Measurements from ENCODE around the gene ZNF484.
"Not testable (repeated sequence)": the region's sequence is repeated elsewhere in the genome, so short reads cannot be mapped to it uniquely, and the experiment has no call there.

ZNF484 gene

DNA sequence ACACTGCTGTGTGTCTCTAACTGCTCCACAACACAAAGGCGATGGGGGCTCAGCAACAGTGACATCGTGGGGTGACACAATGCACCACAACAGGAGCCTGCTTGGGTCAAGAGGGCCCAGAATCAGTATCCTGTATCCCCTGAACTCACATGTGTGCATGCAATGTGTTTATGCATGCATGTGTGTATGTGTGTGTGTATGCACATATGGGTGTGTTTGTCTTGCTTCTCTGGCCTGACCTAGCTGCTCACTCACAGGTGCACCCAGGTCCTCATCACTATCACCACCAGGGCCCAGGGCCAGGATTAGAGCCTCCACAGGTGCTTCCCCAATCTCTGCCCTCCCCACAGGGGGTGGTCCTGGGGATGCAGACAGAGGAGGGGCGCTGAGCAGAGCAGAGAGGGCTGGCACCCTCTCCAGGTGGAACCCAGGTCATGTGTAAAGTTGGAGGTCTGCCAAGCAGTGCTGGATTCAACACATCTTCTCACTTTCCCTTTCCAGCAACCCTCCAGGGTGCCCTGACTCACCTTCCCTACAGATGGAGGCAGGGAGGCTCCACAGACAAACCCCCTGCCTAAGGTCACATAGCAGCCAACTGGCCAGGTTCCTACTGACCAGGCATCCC is 18.1 kb upstream of the ZNF484 start:
- TF ChIP-seq, protein P1, sequence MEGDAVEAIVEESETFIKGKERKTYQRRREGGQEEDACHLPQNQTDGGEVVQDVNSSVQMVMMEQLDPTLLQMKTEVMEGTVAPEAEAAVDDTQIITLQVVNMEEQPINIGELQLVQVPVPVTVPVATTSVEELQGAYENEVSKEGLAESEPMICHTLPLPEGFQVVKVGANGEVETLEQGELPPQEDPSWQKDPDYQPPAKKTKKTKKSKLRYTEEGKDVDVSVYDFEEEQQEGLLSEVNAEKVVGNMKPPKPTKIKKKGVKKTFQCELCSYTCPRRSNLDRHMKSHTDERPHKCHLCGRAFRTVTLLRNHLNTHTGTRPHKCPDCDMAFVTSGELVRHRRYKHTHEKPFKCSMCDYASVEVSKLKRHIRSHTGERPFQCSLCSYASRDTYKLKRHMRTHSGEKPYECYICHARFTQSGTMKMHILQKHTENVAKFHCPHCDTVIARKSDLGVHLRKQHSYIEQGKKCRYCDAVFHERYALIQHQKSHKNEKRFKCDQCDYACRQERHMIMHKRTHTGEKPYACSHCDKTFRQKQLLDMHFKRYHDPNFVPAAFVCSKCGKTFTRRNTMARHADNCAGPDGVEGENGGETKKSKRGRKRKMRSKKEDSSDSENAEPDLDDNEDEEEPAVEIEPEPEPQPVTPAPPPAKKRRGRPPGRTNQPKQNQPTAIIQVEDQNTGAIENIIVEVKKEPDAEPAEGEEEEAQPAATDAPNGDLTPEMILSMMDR (IDR thresholded peaks at IDR 0.05; ENCODE audit: borderline replicate concordance, insufficient read depth, low read depth, low read length): no peak
- H3K4me3 ChIP-seq (ENCODE audit: low read depth, low read length): no peak overlapping the region

GRCh38 chr9:92894711-92895362 is 17.0 kb upstream of the ZNF484 start:
- H3K4me3 ChIP-seq (ENCODE audit: low read depth, low read length): no peak overlapping the region
- TF ChIP-seq, protein P1 (IDR thresholded peaks at IDR 0.05; ENCODE audit: borderline replicate concordance, insufficient read depth, low read depth, low read length): no peak

- H3K4me3 ChIP-seq (ENCODE audit: low read depth, low read length): not testable (repeated sequence)
Observed at GRCh38 chr9:92893916-92894610, 16.2 kb upstream of the ZNF484 start.

DNA sequence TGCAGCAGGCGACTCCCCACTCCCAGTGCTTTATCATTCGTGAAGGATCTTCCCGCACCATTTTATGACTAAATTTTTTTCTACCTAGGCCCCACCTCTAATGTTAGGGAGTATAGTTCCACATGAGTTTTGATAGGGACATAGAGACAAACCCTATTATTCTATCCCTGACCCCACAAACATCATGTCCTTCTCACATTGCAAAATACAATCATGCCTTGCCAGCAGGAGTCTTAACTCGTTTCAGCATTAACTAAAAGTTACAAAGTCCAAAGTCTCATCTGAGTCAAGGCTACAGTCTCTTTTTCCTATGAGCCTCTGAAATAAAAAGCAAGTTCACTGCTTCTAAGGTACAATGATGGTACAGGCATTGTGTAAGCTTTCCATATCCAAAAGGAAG is 14.4 kb upstream of the ZNF484 start:
- H3K4me3 ChIP-seq (ENCODE audit: low read depth, low read length): not testable (repeated sequence)

GRCh38 chr9:92890761-92891160 is 12.9 kb upstream of the ZNF484 start:
- no peak overlapping the region for H3K4me3 ChIP-seq (ENCODE audit: low read depth, low read length)
- TF ChIP-seq, protein P1 (IDR thresholded peaks at IDR 0.05; ENCODE audit: borderline replicate concordance, insufficient read depth, low read depth, low read length): no peak

DNA sequence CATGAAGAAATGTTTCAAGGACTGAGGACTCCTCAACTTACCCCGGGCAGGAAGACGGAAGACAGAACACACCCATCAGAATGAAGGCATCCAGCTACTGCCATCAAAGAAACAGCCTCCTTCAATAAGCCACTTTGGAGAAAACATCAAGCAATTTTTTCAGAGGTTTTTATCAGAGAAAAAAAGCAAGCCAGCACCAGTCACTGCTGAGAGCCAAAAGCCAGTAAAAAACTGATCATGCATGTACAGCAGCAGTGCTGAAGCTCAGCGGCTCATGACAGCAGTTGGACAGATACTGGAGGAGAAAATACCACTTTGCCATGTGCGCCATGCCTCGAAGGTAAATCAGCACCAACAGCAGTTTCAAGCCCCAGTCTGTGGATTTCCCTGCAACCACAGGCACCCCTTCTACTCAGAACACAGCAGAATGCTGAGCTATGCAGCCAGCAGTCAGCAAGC is 10.1 kb upstream of the ZNF484 start:
- no peak overlapping the region for H3K4me3 ChIP-seq (ENCODE audit: low read depth, low read length)
- TF ChIP-seq, protein P1 (IDR thresholded peaks at IDR 0.05; ENCODE audit: borderline replicate concordance, insufficient read depth, low read depth, low read length): no peak

DNA sequence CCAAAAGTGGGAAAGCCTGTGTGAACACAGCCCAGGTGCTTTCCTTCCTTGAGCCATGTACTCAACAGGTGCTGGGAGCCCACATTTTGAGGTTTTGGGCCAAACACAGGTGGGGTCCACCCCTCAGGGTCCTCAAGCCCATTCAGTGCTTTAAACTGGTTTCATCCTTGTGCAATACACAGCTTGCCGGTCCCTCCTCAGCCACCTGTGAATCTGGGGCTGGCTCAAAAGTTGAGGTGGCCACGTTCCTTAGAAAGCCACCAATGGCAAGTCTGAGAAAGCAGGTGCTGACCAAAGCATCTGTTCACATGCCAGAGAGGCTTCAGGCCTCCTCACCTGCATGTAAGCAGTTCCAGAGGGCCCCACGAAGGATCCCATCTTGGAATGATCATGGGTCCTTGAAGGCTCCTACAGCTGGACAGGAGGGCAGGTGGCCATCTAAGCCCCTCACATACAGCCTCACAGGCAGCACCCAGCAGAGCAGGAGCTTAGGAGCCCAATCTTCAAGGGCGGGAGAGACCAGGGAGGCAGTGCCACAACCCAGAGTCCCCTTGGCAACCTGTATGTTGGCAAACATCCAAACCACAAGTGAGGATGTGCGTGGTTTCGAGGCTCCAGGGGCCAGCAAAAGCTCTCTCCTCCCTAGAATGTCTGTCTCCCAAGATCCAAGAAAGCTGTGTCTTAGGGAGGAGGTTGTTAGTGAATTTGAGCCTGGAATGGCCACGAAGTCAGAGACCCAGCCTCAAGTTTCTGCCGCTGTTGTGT is 9.2 kb upstream of the ZNF484 start:
- H3K4me3 ChIP-seq (ENCODE audit: low read depth, low read length): not testable (repeated sequence)

DNA sequence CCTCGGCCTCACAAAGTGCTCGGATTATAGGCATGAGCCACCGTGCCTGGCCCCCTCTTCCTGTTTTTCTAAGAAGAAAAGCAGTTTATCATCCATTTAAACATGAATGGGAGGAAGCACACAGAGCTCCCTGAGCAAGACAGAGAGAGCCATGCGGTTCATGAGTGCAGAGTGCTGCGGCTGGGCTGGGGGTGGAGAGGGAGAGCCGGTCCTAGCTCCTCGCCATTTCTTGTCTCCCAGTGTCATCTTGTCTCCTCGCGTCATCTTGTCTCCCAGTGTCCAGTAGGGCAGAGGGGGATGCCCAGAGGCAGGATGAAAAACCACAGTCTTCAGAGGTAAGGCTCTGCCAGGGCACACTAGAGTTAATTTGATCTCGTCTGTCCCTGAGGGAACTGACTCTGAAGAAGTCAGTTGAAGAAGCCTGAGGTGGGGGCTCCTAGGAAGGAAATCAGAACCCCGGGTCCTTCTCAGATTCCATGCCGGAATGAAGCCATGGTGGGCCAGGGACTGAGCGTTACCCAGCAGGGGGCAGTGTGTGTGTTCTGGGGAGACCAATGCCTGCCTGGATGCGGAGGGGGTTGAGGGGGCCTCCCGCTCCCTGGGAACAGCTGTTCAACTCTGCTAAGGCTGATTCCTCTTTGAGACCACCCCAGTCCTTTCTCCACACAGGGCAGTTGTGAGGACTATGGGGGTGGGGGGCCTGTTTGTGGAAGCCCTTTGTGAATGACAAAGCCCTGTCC is 6.0 kb upstream of the ZNF484 start:
- H3K4me3 ChIP-seq (ENCODE audit: low read depth, low read length): not testable (repeated sequence)
